MM.1S (cell line): ENCODE results near the gene BEAN1.

Experiments
- DNase-seq: peaks from one replicate; pipeline ENCODE4 v3.0.0-alpha.2; 2015
- H2AFZ ChIP-seq: fragments of 300-600 bp; sonication (generic); 2 replicates; pipeline ENCODE4 v1.6.0; 2016; ENCODE audit warnings: antibody characterized with exemption, low read length
- H3F3A ChIP-seq: fragments of 300-600 bp; sonication (generic); 2 replicates; pipeline ENCODE4 v1.6.1; 2016; ENCODE audit warnings: mild to moderate bottlenecking, antibody characterized with exemption, low read length, moderate library complexity, mixed read lengths; ENCODE audit not compliant: insufficient read depth
- H3K27ac ChIP-seq: fragments of 300-600 bp; sonication (generic); 2 replicates; pipeline ENCODE4 v1.5.1; 2016; ENCODE audit warnings: mild to moderate bottlenecking, low read length
- H3K27me3 ChIP-seq: fragments of 300-600 bp; sonication (generic); replicated peaks from 2 replicates; pipeline ENCODE4 v1.6.0; 2016; ENCODE audit warnings: low read length; ENCODE audit not compliant: insufficient read depth
- H3K36me3 ChIP-seq: fragments of 300-600 bp; sonication (generic); replicated peaks from 2 replicates; pipeline ENCODE4 v1.6.1; 2016; ENCODE audit warnings: mild to moderate bottlenecking, low read length, mixed read lengths; ENCODE audit not compliant: insufficient read depth
- H3K4me1 ChIP-seq: fragments of 300-600 bp; sonication (generic); 2 replicates; pipeline ENCODE4 v1.6.1; 2016; ENCODE audit warnings: low read length, mixed read lengths
- H3K4me2 ChIP-seq: fragments of 300-600 bp; sonication (generic); 2 replicates; pipeline ENCODE4 v1.6.0; 2016; ENCODE audit warnings: low read depth, low read length
- H3K4me3 ChIP-seq: fragments of 300-600 bp; sonication (generic); 2 replicates; pipeline ENCODE4 v1.5.1; 2016; ENCODE audit warnings: low read length, mixed read lengths
- H3K79me2 ChIP-seq: fragments of 300-600 bp; sonication (generic); 2 replicates; pipeline ENCODE4 v1.6.1; 2016; ENCODE audit warnings: mixed run types, low read length, mixed read lengths
- H3K9ac ChIP-seq: fragments of 300-600 bp; sonication (generic); 2 replicates; pipeline ENCODE4 v1.6.1; 2016; ENCODE audit warnings: low read length, mixed read lengths
- H3K9me2 ChIP-seq: fragments of 300-600 bp; sonication (generic); replicated peaks from 2 replicates; pipeline ENCODE4 v1.6.1; 2016; ENCODE audit warnings: mild to moderate bottlenecking, low read length, mixed read lengths; ENCODE audit not compliant: insufficient read depth
- H3K9me3 ChIP-seq: fragments of 300-600 bp; sonication (generic); replicated peaks from 2 replicates; pipeline ENCODE4 v1.6.1; 2016; ENCODE audit warnings: mild to moderate bottlenecking, low read length, mixed read lengths; ENCODE audit not compliant: insufficient read depth
- H4K20me1 ChIP-seq: fragments of 300-600 bp; sonication (generic); 2 replicates; pipeline ENCODE4 v1.6.1; 2016; ENCODE audit warnings: mild to moderate bottlenecking, low read length, moderate library complexity, mixed read lengths; ENCODE audit not compliant: insufficient read depth
- CTCF ChIP-seq: fragments of 300-600 bp; sonication (generic); IDR thresholded peaks from 2 replicates; pipeline ENCODE4 v1.5.1; 2016; ENCODE audit warnings: antibody characterized with exemption, low read length, mixed read lengths
- EZH2 ChIP-seq: fragments of 300-600 bp; sonication (generic); optimal IDR thresholded peaks from 2 replicates; pipeline ENCODE3; 2017; ENCODE audit warnings: low read depth, mild to moderate bottlenecking, antibody characterized with exemption, low read length, mixed read lengths
- EZH2phosphoT487 ChIP-seq: fragments of 300-600 bp; sonication (generic); IDR thresholded peaks from 2 replicates; pipeline ENCODE4 v1.6.1; 2018; ENCODE audit warnings: antibody characterized with exemption, low read length

BEAN1 gene

DNA sequence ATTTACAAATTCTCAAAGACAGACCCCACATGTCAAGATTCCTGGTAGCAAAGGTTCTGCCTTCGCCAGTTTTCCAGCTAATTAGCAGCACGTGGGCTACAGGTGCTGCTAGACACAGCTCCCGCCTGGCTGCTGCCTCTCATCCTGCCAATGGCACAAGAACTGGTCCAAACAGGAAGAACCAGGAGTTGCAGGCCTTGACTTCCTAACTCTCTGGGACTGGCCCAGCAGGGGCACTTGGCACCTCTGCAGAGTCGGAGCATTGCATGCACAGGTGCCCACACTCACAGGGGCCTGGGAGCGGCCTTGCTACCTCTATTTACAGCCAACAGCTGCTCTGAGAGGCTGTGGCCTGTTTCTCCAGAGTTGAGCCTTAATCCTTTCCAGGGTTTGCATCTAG lies 83.2 kb downstream of the BEAN1 start:
- no peak overlapping the region for H3K27ac ChIP-seq
- H3K4me3 ChIP-seq, result no peak overlapping the region
- H3F3A ChIP-seq, result no peaks in the 10 kb centered on the region
- no peaks in the 10 kb centered on the region for H3K9me2 ChIP-seq
- no peak overlapping the region for H3K9ac ChIP-seq
- peaks cover 3% of the 10 kb centered on the region for H3K79me2 ChIP-seq
- H3K4me2 ChIP-seq, result no peak overlapping the region
- TF ChIP-seq EZH2 (no peak), CTCF (no peak), EZH2phosphoT487 (no peak)
- H3K9me3 ChIP-seq, result no peaks in the 10 kb centered on the region
- no peaks in the 10 kb centered on the region for H3K27me3 ChIP-seq
- H3K4me1 ChIP-seq, result peaks cover 2% of the 10 kb centered on the region
- no peak overlapping the region for H2AFZ ChIP-seq
- H3K36me3 ChIP-seq, result no peaks in the 10 kb centered on the region
- DNase-seq, result no peak
- H4K20me1 ChIP-seq, result no peaks in the 10 kb centered on the region

- no peaks in the 10 kb centered on the region for H3K9me3 ChIP-seq
- H3F3A ChIP-seq, result no peaks in the 10 kb centered on the region
- peaks cover 6% of the 10 kb centered on the region for H3K79me2 ChIP-seq
- H3K36me3 ChIP-seq, result no peaks in the 10 kb centered on the region
- H3K4me2 ChIP-seq, result no peak overlapping the region
- TF ChIP-seq EZH2 (no peak), CTCF (no peak), EZH2phosphoT487 (no peak)
- no peak overlapping the region for H2AFZ ChIP-seq
- peaks cover 9% of the 10 kb centered on the region for H3K4me1 ChIP-seq
- H4K20me1 ChIP-seq, result no peaks in the 10 kb centered on the region
- H3K27me3 ChIP-seq, result no peaks in the 10 kb centered on the region
- DNase-seq, result no peak
- H3K9ac ChIP-seq, result no peak overlapping the region
- no peak overlapping the region for H3K27ac ChIP-seq
- no peak overlapping the region for H3K4me3 ChIP-seq
- H3K9me2 ChIP-seq, result no peaks in the 10 kb centered on the region
Measured at GRCh38 chr16:66510711-66511601, 83.9 kb downstream of the BEAN1 start.

DNA sequence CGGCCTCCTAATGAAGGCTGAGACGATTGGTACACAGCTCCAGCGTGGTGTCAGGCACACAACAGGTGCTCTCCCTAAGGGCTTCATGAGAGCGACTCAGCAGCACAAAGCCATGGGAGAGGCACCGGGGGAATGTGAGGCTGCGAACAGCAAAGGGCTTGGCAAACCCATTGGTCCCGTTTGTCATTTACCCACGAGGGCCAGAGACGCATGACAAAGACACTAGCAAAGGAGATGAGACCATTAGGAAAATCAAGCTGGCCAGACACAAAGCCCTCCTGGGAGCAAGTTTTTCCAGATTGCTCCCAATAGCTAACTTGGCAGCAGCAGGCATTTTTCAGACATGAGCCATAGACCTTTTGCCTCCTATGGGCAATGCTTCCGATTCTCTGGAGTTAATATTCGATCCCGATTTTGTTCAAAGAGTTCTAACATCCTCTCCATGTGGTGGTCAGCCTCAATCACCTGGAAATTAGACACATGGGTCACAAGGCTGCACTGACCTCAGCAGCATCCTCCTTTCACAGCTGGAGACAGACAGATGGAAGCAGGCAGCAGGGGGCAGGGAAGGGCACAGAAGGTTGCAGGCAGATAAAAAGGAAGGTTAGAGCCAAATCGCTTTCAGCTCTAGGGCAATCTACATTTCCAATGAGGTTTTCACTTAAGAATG lies 84.6 kb downstream of the BEAN1 start:
- TF ChIP-seq EZH2, result no peak
- peak; percentile 26; the same call in 1 of the 2 replicates for TF ChIP-seq CTCF
- Histone ChIP-seq H3K27ac (no peak overlapping the region), H4K20me1 (no peaks in the 10 kb centered on the region), H3K4me3 (no peak overlapping the region), H3K4me2 (no peak overlapping the region), H3K9me3 (no peaks in the 10 kb centered on the region), H3F3A (peaks cover 6% of the 10 kb centered on the region), H3K79me2 (peaks cover 6% of the 10 kb centered on the region), H2AFZ (no peak overlapping the region), H3K27me3 (no peaks in the 10 kb centered on the region), H3K4me1 (peaks cover 15% of the 10 kb centered on the region), H3K36me3 (no peaks in the 10 kb centered on the region), H3K9ac (no peak overlapping the region), H3K9me2 (no peaks in the 10 kb centered on the region)
- DNase-seq, result no peak
